ENCODE results near the gene CELF2. TPM values are rescaled to one million over a fixed set of nuclear protein-coding genes. Genes with fewer than 3 reads are reported as not detected.

CELF2 gene
- polyA plus RNA-seq, 1 donor from 2014 or later, result 55.5 TPM

GRCh38 chr10:10986606-10987005 lies 31.1 kb upstream of the CELF2 start:
- H3K27ac ChIP-seq (ENCODE audit: low read length), result no peak overlapping the region

GRCh38 chr10:10987111-10987510 lies 30.6 kb upstream of the CELF2 start:
- Histone ChIP-seq H2AFZ (ENCODE audit: low read depth, low read length) (no peak overlapping the region), H3K9me3 (ENCODE audit: low read length) (no peaks in the 10 kb centered on the region), H3K79me2 (replicated peaks; ENCODE audit: insufficient read depth, low read length) (no peaks in the 10 kb centered on the region), H3K27ac (ENCODE audit: low read length) (no peak overlapping the region), H3K4me2 (ENCODE audit: low read length) (no peak overlapping the region), H3K36me3 (ENCODE audit: insufficient read depth, low read length) (no peaks in the 10 kb centered on the region), H3K27me3 (ENCODE audit: insufficient read depth, low read depth, low read length) (no peaks in the 10 kb centered on the region), H3F3A (ENCODE audit: insufficient read depth, low read length, poor library complexity, severe bottlenecking) (no peaks in the 10 kb centered on the region), H3K4me3 (ENCODE audit: low read length) (no peak overlapping the region), H3K9me2 (ENCODE audit: insufficient read depth, low read length) (no peaks in the 10 kb centered on the region), H4K20me1 (ENCODE audit: insufficient read depth) (no peaks in the 10 kb centered on the region), H3K9ac (ENCODE audit: low read length) (no peak overlapping the region)
- TF ChIP-seq CTCF (IDR thresholded peaks at IDR 0.05; ENCODE audit: poor library complexity, severe bottlenecking) (no peak), MXI1 (conservative IDR thresholded peaks at IDR 0.05; ENCODE audit: poor library complexity, severe bottlenecking) (no peak), POLR2AphosphoS5 (IDR thresholded peaks at IDR 0.05) (no peak), EP300 (conservative IDR thresholded peaks at IDR 0.05; ENCODE audit: poor library complexity, severe bottlenecking) (no peak), RAD21 (conservative IDR thresholded peaks at IDR 0.05) (no peak), EZH2 (IDR thresholded peaks at IDR 0.05; ENCODE audit: borderline replicate concordance, insufficient read depth, low read length, poor library complexity, severe bottlenecking) (no peak)

More at GRCh38 chr10:10986606-10987005, 31.1 kb upstream of the CELF2 start:
- no peaks in the 10 kb centered on the region for H3K79me2 ChIP-seq (replicated peaks; ENCODE audit: insufficient read depth, low read length)
- no peaks in the 10 kb centered on the region for H3K9me3 ChIP-seq (ENCODE audit: low read length)
- no peaks in the 10 kb centered on the region for H3F3A ChIP-seq (ENCODE audit: insufficient read depth, low read length, poor library complexity, severe bottlenecking)
- H2AFZ ChIP-seq (ENCODE audit: low read depth, low read length), result no peak overlapping the region
- no peaks in the 10 kb centered on the region for H3K36me3 ChIP-seq (ENCODE audit: insufficient read depth, low read length)
- no peaks in the 10 kb centered on the region for H3K27me3 ChIP-seq (ENCODE audit: insufficient read depth, low read depth, low read length)
- no peak overlapping the region for H3K4me2 ChIP-seq (ENCODE audit: low read length)
- no peak overlapping the region for H3K9ac ChIP-seq (ENCODE audit: low read length)
- no peak overlapping the region for H3K4me3 ChIP-seq (ENCODE audit: low read length)
- no peaks in the 10 kb centered on the region for H4K20me1 ChIP-seq (ENCODE audit: insufficient read depth)
- no peaks in the 10 kb centered on the region for H3K9me2 ChIP-seq (ENCODE audit: insufficient read depth, low read length)
- TF ChIP-seq SMC3 (conservative IDR thresholded peaks at IDR 0.05; ENCODE audit: poor library complexity) (no peak), POLR2AphosphoS5 (IDR thresholded peaks at IDR 0.05) (no peak), REST (IDR thresholded peaks at IDR 0.05; ENCODE audit: borderline replicate concordance) (no peak), MXI1 (conservative IDR thresholded peaks at IDR 0.05; ENCODE audit: poor library complexity, severe bottlenecking) (no peak), TAF1 (IDR thresholded peaks at IDR 0.05; ENCODE audit: low read depth) (no peak), EP300 (conservative IDR thresholded peaks at IDR 0.05; ENCODE audit: poor library complexity, severe bottlenecking) (no peak), CTCF (IDR thresholded peaks at IDR 0.05; ENCODE audit: poor library complexity, severe bottlenecking) (no peak), RAD21 (conservative IDR thresholded peaks at IDR 0.05) (no peak), EZH2 (IDR thresholded peaks at IDR 0.05; ENCODE audit: borderline replicate concordance, insufficient read depth, low read length, poor library complexity, severe bottlenecking) (no peak)
